ENCODE data around the gene RND1. TPM values are rescaled to one million over a fixed set of nuclear protein-coding genes. Genes with fewer than 3 reads are reported as not detected.
"Not testable (repeated sequence)": the region's sequence is repeated elsewhere in the genome, so short reads cannot be mapped to it uniquely, and the experiment has no call there.

The RND1 gene
- total RNA-seq, 2 donors from 2014 or later: 0.70 TPM; not detected in 1

- peaks cover 0 to 10% of the 10 kb centered on the region in 2 donors for H3K4me1 ChIP-seq
- H3K36me3 ChIP-seq: no peaks in the 10 kb centered on the region
- H3K27ac ChIP-seq: no peak overlapping the region
- no peak for DNase-seq (ENCODE audit: low spot score)
- TF ChIP-seq CTCF (IDR thresholded peaks at IDR 0.05): no peak
- peak overlapping the region; percentile 48 to 68 for H3K4me3 ChIP-seq
- H3K9me3 ChIP-seq: no peaks in the 10 kb centered on the region
- no peaks in the 10 kb centered on the region for H3K27me3 ChIP-seq
Observed at GRCh38 chr12:48866052-48866711, 512 bp upstream of the RND1 start.

- no peaks in the 10 kb centered on the region for H3K36me3 ChIP-seq
- TF ChIP-seq CTCF (IDR thresholded peaks at IDR 0.05): no peak
- no peak overlapping the region for H3K27ac ChIP-seq
- H3K4me3 ChIP-seq: no peak overlapping the region
- no peaks in the 10 kb centered on the region for H3K27me3 ChIP-seq
- no peak for DNase-seq (ENCODE audit: low spot score)
- peaks cover 0 to 10% of the 10 kb centered on the region in 2 donors for H3K4me1 ChIP-seq
- H3K9me3 ChIP-seq: no peaks in the 10 kb centered on the region
Observed at GRCh38 chr12:48863291-48863690, 2.4 kb downstream of the RND1 start.

- no peak for DNase-seq (ENCODE audit: low spot score)
- Histone ChIP-seq H3K4me3 (no peak overlapping the region), H3K27me3 (no peaks in the 10 kb centered on the region), H3K4me1 (peaks cover 0 to 10% of the 10 kb centered on the region in 2 donors), H3K36me3 (no peaks in the 10 kb centered on the region), H3K9me3 (no peaks in the 10 kb centered on the region), H3K27ac (no peak overlapping the region)
- TF ChIP-seq CTCF (IDR thresholded peaks at IDR 0.05): no peak
Observed at GRCh38 chr12:48862760-48863159, 2.9 kb downstream of the RND1 start.

- Histone ChIP-seq H3K27me3 (no peaks in the 10 kb centered on the region), H3K36me3 (no peaks in the 10 kb centered on the region), H3K9me3 (no peaks in the 10 kb centered on the region), H3K4me3 (no peak overlapping the region), H3K27ac (no peak overlapping the region), H3K4me1 (peaks cover 0 to 10% of the 10 kb centered on the region in 2 donors)
- no peak for TF ChIP-seq CTCF (IDR thresholded peaks at IDR 0.05)
- DNase-seq (ENCODE audit: low spot score): no peak
Observed at GRCh38 chr12:48861111-48861510, 4.6 kb downstream of the RND1 start.

GRCh38 chr12:48860236-48860635 lies 5.4 kb downstream of the RND1 start:
- DNase-seq (ENCODE audit: low spot score); H3K9me3 ChIP-seq; H3K27me3 ChIP-seq; H3K4me3 ChIP-seq; H3K36me3 ChIP-seq; H3K27ac ChIP-seq; H3K4me1 ChIP-seq: not testable (repeated sequence)

GRCh38 chr12:48859607-48860006 lies 6.1 kb downstream of the RND1 start:
- TF ChIP-seq CTCF (IDR thresholded peaks at IDR 0.05): no peak
- Histone ChIP-seq H3K27me3 (no peaks in the 10 kb centered on the region), H3K27ac (no peak overlapping the region), H3K9me3 (no peaks in the 10 kb centered on the region), H3K36me3 (no peaks in the 10 kb centered on the region), H3K4me1 (no peaks in the 10 kb centered on the region), H3K4me3 (no peak overlapping the region)
- no peak for DNase-seq (ENCODE audit: low spot score)

All from right atrium auricular region (tissue), 2 donors.